ENCODE results near the gene TRDN. TPM values are rescaled to one million over a fixed set of nuclear protein-coding genes. Genes with fewer than 3 reads are reported as not detected.
"Not testable (repeated sequence)": the region's sequence is repeated elsewhere in the genome, so short reads cannot be mapped to it uniquely, and the experiment has no call there.

The TRDN gene
- total RNA-seq, 1 donor from 2014 or later: 0.06 TPM

DNA sequence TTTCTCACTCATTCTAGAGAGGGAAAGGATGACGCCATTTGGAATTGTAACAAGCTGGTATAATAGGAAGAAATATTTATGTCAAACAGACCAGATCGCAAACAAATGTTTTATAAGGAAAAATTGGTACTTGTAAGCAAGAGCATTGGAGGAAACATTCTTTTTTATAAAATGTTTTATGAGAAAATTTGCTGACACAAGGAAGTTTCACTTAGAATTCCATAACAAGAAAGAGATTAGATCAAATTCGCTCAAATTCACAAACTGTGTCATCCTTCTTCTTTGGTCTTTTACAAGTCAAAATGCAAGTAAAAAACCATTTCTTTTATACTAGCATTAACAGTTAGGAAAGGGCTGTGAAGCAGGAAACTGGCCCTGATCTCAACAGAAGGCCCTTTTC lies 179.9 kb downstream of the TRDN start:
- Histone ChIP-seq H3K4me2 (no peak overlapping the region), H3K27ac (no peak overlapping the region), H3F3A (ENCODE audit: low read depth) (no peaks in the 10 kb centered on the region), H3K36me3 (peaks cover 2% of the 10 kb centered on the region), H3K27me3 (no peaks in the 10 kb centered on the region), H3K9me3 (ENCODE audit: low read depth) (no peaks in the 10 kb centered on the region), H4K20me1 (ENCODE audit: low read depth) (no peaks in the 10 kb centered on the region), H3K9ac (no peak overlapping the region), H2AFZ (replicated peaks) (no peak overlapping the region), H3K4me3 (no peak overlapping the region), H3K79me2 (ENCODE audit: low read depth) (no peaks in the 10 kb centered on the region), H3K4me1 (no peaks in the 10 kb centered on the region)
- Mint-ChIP-seq H3K4me3 (no peak overlapping the region), H3K27me3 (ENCODE audit: insufficient read depth, low read depth) (peaks cover 4% of the 10 kb centered on the region), H3K9me3 (peaks cover 7% of the 10 kb centered on the region), H3K27ac (no peak overlapping the region), H3K4me1 (no peaks in the 10 kb centered on the region), H3K36me3 (no peaks in the 10 kb centered on the region)
- DNase-seq (ENCODE audit: low spot score): no peak
- TF ChIP-seq EZH2phosphoT487 (IDR thresholded peaks at IDR 0.05): no peak
- no peak for TF ChIP-seq EZH2 (IDR thresholded peaks at IDR 0.05)
- TF ChIP-seq, protein P1, sequence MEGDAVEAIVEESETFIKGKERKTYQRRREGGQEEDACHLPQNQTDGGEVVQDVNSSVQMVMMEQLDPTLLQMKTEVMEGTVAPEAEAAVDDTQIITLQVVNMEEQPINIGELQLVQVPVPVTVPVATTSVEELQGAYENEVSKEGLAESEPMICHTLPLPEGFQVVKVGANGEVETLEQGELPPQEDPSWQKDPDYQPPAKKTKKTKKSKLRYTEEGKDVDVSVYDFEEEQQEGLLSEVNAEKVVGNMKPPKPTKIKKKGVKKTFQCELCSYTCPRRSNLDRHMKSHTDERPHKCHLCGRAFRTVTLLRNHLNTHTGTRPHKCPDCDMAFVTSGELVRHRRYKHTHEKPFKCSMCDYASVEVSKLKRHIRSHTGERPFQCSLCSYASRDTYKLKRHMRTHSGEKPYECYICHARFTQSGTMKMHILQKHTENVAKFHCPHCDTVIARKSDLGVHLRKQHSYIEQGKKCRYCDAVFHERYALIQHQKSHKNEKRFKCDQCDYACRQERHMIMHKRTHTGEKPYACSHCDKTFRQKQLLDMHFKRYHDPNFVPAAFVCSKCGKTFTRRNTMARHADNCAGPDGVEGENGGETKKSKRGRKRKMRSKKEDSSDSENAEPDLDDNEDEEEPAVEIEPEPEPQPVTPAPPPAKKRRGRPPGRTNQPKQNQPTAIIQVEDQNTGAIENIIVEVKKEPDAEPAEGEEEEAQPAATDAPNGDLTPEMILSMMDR (IDR thresholded peaks at IDR 0.05): no peak

DNA sequence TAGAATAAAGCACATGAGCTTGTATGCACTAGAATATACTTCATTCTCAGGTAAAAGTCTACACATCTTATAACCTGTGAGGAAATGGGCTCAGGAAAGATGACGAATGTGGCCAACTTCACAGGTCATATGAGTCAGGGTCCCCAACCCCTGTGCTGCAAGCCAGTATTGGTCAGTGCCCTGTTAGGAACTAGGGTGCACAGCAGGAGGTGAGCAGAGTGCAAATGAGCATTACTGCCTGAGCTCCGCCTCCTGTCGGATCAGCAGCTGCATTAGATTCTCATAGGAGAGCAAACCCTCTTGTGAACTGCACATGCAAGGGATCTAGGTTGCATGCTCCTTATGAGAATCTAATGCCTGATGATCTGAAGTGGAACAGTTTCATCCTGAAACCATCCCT lies 182.3 kb downstream of the TRDN start:
- Histone ChIP-seq H3K4me2 (no peak overlapping the region), H3K36me3 (peaks cover 4% of the 10 kb centered on the region), H3K4me1 (no peaks in the 10 kb centered on the region), H2AFZ (replicated peaks) (no peak overlapping the region), H3K4me3 (no peak overlapping the region), H3F3A (ENCODE audit: low read depth) (no peaks in the 10 kb centered on the region), H3K9ac (no peak overlapping the region), H3K79me2 (ENCODE audit: low read depth) (no peaks in the 10 kb centered on the region), H4K20me1 (ENCODE audit: low read depth) (no peaks in the 10 kb centered on the region), H3K9me3 (ENCODE audit: low read depth) (no peaks in the 10 kb centered on the region), H3K27me3 (no peaks in the 10 kb centered on the region), H3K27ac (no peak overlapping the region)
- TF ChIP-seq EZH2 (IDR thresholded peaks at IDR 0.05) (no peak), EZH2phosphoT487 (IDR thresholded peaks at IDR 0.05) (no peak)
- TF ChIP-seq, protein P1 (IDR thresholded peaks at IDR 0.05): no peak
- H3K27ac Mint-ChIP-seq: no peak overlapping the region
- no peak overlapping the region for H3K4me3 Mint-ChIP-seq
- peaks cover 4% of the 10 kb centered on the region for H3K27me3 Mint-ChIP-seq (ENCODE audit: insufficient read depth, low read depth)
- no peaks in the 10 kb centered on the region for H3K4me1 Mint-ChIP-seq
- no peak for DNase-seq (ENCODE audit: low spot score)
- H3K36me3 Mint-ChIP-seq: no peaks in the 10 kb centered on the region
- H3K9me3 Mint-ChIP-seq: peaks cover 7% of the 10 kb centered on the region

DNA sequence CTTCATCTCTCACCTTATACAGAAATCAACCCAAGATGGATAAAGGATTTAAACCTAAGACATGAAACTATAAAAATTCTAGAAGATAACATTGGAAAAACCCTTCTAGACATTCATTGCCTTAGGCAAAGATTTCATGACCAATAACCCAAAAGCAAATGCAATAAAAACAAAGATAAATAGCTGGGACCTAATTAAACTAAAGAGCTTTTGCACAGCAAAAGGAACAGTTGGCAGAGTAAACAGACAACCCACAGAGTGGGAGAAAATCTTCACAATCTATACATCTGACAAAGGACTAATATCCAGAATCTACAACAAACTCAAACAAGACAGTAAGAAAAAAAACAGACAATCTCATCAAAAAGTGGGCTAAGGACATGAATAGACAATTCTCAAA lies 183.7 kb downstream of the TRDN start:
- not testable (repeated sequence) for H3K4me3 ChIP-seq; H3K27ac Mint-ChIP-seq; H3K79me2 ChIP-seq (ENCODE audit: low read depth); H4K20me1 ChIP-seq (ENCODE audit: low read depth); DNase-seq (ENCODE audit: low spot score); H3K36me3 Mint-ChIP-seq; H3K9me3 Mint-ChIP-seq; H3K4me1 ChIP-seq; H2AFZ ChIP-seq (replicated peaks); H3K9me3 ChIP-seq (ENCODE audit: low read depth); H3K36me3 ChIP-seq; H3K4me1 Mint-ChIP-seq; H3F3A ChIP-seq (ENCODE audit: low read depth); H3K27me3 Mint-ChIP-seq (ENCODE audit: insufficient read depth, low read depth); H3K27ac ChIP-seq; H3K4me2 ChIP-seq; H3K9ac ChIP-seq; H3K4me3 Mint-ChIP-seq; H3K27me3 ChIP-seq

DNA sequence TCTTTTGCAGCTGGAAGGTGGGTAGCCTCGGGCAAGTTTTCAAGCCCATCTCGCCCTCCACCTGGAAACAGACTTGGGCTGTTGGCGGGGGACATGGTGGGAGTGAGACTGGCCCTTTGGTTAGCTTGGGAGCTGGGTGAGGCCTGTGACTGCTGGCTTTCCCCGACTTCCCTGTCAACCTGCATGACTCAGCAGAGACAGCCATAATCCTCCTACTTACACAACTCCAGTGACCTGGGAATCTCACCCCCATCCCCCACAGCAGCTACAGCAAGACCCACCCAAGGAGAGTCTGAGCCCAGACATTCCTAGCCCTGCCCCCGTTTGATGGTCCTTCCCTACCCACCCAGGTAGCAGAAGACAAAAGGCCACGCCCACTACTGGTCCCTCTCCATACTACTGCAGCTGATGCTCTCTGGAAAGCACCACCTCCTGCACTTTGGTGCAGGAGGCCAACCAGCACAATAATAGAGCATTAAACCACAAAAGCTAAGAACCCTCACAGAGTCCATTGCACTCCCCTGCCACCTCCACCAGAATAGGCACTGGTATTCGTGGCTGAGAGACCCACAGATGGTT lies 188.4 kb downstream of the TRDN start:
- H3K27ac ChIP-seq: no peak overlapping the region
- Mint-ChIP-seq H3K4me1 (no peaks in the 10 kb centered on the region), H3K36me3 (no peaks in the 10 kb centered on the region), H3K27ac (no peak overlapping the region), H3K9me3 (peaks cover 10% of the 10 kb centered on the region), H3K4me3 (no peak overlapping the region), H3K27me3 (ENCODE audit: insufficient read depth, low read depth) (peaks cover 2% of the 10 kb centered on the region)
- no peak overlapping the region for H3K9ac ChIP-seq
- TF ChIP-seq EZH2 (IDR thresholded peaks at IDR 0.05): no peak
- no peak overlapping the region for H3K4me2 ChIP-seq
- peaks cover 4% of the 10 kb centered on the region for H3K36me3 ChIP-seq
- H3F3A ChIP-seq (ENCODE audit: low read depth): no peaks in the 10 kb centered on the region
- H4K20me1 ChIP-seq (ENCODE audit: low read depth): no peaks in the 10 kb centered on the region
- H3K27me3 ChIP-seq: no peaks in the 10 kb centered on the region
- H3K4me1 ChIP-seq: no peaks in the 10 kb centered on the region
- no peaks in the 10 kb centered on the region for H3K79me2 ChIP-seq (ENCODE audit: low read depth)
- no peaks in the 10 kb centered on the region for H3K9me3 ChIP-seq (ENCODE audit: low read depth)
- no peak for DNase-seq (ENCODE audit: low spot score)
- H3K4me3 ChIP-seq: no peak overlapping the region
- H2AFZ ChIP-seq (replicated peaks): no peak overlapping the region
